Fibroblast of the aortic adventitia (primary cell): ENCODE measurements around the gene TUBB. TPM values are rescaled to one million over a fixed set of nuclear protein-coding genes. Genes with fewer than 3 reads are reported as not detected.

Experiments
- DNase-seq: peaks from one replicate; pipeline ENCODE4 v3.0.0-alpha.2; 2010; ENCODE audit warnings: low read depth
- H3K4me3 ChIP-seq: 2 replicates; pipeline ENCODE4 v1.5.1; 2011; ENCODE audit warnings: low read depth, mild to moderate bottlenecking, control low read depth, low read length, moderate library complexity
- CTCF ChIP-seq: IDR thresholded peaks from 2 replicates; pipeline ENCODE4 v1.5.1; 2011; ENCODE audit warnings: mild to moderate bottlenecking, low read length, control low read depth, inconsistent platforms; ENCODE audit not compliant: insufficient read depth
- total RNA-seq: library from RNA; depleted of rRNA; stranded (reverse); fragments of >200 nt; gene quantifications from 2 replicates; pipeline ENCODE4 v1.2.3, GENCODE V29; 2012; ENCODE audit warnings: low replicate concordance

The TUBB gene
- total RNA-seq, 1 donor = 996 TPM

- no peak for DNase-seq
- TF ChIP-seq CTCF = no peak
- H3K4me3 ChIP-seq = peak overlapping the region; percentile 53
These were observed 40.2 kb upstream of the TUBB start for GRCh38 chr6:30679765-30680535.

- DNase-seq = no peak
- H3K4me3 ChIP-seq = peak overlapping the region; percentile 93
- TF ChIP-seq CTCF = no peak
These were observed 38.4 kb upstream of the TUBB start for GRCh38 chr6:30681766-30682142.

- peak; percentile 82 for DNase-seq
- H3K4me3 ChIP-seq = peak overlapping the region; percentile 93
- TF ChIP-seq CTCF = no peak
These were observed 37.7 kb upstream of the TUBB start for GRCh38 chr6:30682143-30683117.

- H3K4me3 ChIP-seq = peak overlapping the region; percentile 93
- no peak for DNase-seq
- TF ChIP-seq CTCF = no peak
These were observed 36.8 kb upstream of the TUBB start for GRCh38 chr6:30683183-30683979.

GRCh38 chr6:30683980-30684338, 36.2 kb upstream of the TUBB start:
- H3K4me3 ChIP-seq = peak overlapping the region; percentile 93
- no peak for DNase-seq
- no peak for TF ChIP-seq CTCF

GRCh38 chr6:30684386-30685156, 35.6 kb upstream of the TUBB start:
- DNase-seq = no peak
- TF ChIP-seq CTCF = no peak
- H3K4me3 ChIP-seq = peak overlapping the region; percentile 93
